ENCODE data around the gene ANKRD13C. TPM values are rescaled to one million over a fixed set of nuclear protein-coding genes. Genes with fewer than 3 reads are reported as not detected.

The ANKRD13C gene
- total RNA-seq, 6 experiments from 2014 or later = 6.4 to 8.9 (median 7.3) TPM

DNA sequence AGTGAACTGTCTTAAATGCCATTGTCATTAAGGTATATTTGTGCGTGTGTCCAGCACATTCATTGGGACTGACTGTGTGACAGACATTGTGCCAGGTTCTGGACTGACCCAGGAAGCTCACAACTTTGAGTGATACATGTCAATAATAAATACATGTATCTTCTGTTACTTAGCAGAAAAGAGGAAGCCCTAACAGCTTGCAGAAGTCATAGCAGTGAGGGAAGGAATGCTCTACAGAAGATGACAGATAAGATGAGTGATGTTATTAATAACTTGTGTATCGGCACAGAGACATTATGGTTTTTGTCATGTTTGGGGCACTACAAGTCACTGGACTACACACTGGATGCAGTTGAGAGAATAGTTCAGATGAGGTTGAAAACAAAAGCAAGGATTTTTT is 134.5 kb downstream of the ANKRD13C start:
- 70% methylated on average over 2 of the region's 2 CpGs for WGBS (ENCODE audit: insufficient coverage, low coverage, low lambda C conversion rate, missing lambda C conversion rate)
- no peaks in the 10 kb centered on the region for H3K27me3 ChIP-seq
- H3K4me3 ChIP-seq = no peak overlapping the region
- no peak overlapping the region for H3K27ac ChIP-seq
- H3K36me3 ChIP-seq = peaks cover 0 to 22% (median 0%) of the 10 kb centered on the region in 4 donors
- DNase-seq (no peak), ATAC-seq (no peak)
- peaks cover 0 to 10% (median 3%) of the 10 kb centered on the region in 4 donors for H3K4me1 ChIP-seq
- no peaks in the 10 kb centered on the region for H3K9me3 ChIP-seq
- intact Hi-C loops (cut with DNase I) = no loop called here
- TF ChIP-seq POLR2A (IDR thresholded peaks at IDR 0.05) = no peak
- TF ChIP-seq, protein P1, sequence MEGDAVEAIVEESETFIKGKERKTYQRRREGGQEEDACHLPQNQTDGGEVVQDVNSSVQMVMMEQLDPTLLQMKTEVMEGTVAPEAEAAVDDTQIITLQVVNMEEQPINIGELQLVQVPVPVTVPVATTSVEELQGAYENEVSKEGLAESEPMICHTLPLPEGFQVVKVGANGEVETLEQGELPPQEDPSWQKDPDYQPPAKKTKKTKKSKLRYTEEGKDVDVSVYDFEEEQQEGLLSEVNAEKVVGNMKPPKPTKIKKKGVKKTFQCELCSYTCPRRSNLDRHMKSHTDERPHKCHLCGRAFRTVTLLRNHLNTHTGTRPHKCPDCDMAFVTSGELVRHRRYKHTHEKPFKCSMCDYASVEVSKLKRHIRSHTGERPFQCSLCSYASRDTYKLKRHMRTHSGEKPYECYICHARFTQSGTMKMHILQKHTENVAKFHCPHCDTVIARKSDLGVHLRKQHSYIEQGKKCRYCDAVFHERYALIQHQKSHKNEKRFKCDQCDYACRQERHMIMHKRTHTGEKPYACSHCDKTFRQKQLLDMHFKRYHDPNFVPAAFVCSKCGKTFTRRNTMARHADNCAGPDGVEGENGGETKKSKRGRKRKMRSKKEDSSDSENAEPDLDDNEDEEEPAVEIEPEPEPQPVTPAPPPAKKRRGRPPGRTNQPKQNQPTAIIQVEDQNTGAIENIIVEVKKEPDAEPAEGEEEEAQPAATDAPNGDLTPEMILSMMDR (IDR thresholded peaks at IDR 0.05) = no peak

GRCh38 chr1:70211541-70211940 is 143.0 kb downstream of the ANKRD13C start:
- Histone ChIP-seq H3K36me3 (peaks cover 0 to 13% (median 0%) of the 10 kb centered on the region in 4 donors), H3K4me3 (no peak overlapping the region), H3K27me3 (no peaks in the 10 kb centered on the region), H3K9me3 (no peaks in the 10 kb centered on the region), H3K27ac (no peak overlapping the region), H3K4me1 (peaks cover 0 to 12% (median 6%) of the 10 kb centered on the region in 4 donors)
- intact Hi-C loops (cut with DNase I) = no loop called here
- DNase-seq (no peak), ATAC-seq (no peak)
- TF ChIP-seq, protein P1 (IDR thresholded peaks at IDR 0.05) = no peak
- no peak for TF ChIP-seq POLR2A (IDR thresholded peaks at IDR 0.05)

DNA sequence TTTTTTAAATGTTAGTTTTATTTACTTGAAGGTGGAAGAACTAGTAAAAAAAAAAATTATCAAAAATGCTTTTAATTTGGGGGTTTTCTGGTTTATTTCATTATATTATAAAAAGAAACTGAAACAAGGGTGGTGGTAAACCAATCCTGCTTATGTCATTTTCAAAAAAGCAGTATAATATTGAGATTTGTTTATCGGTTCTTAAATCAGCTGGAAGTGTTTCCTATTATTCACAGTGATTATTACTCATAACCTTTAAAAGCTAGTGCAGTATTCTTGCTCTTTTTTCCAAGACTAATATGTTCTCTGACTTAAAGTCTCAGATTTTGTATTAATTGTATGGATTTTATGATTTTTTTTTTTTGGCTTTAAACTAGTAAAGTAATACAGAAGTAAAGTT is 143.7 kb downstream of the ANKRD13C start:
- TF ChIP-seq, protein P1 (IDR thresholded peaks at IDR 0.05) = no peak
- TF ChIP-seq POLR2A (IDR thresholded peaks at IDR 0.05) = no peak
- Histone ChIP-seq H3K4me1 (peaks cover 0 to 16% (median 7%) of the 10 kb centered on the region in 4 donors), H3K4me3 (no peak overlapping the region), H3K27me3 (no peaks in the 10 kb centered on the region), H3K27ac (no peak overlapping the region), H3K36me3 (peaks cover 0 to 10% (median 0%) of the 10 kb centered on the region in 4 donors), H3K9me3 (no peaks in the 10 kb centered on the region)
- no peak for DNase-seq
- ATAC-seq = no peak
- 57% methylated on average over 1 of the region's 1 CpG for WGBS (ENCODE audit: insufficient coverage, low coverage, low lambda C conversion rate, missing lambda C conversion rate)
- intact Hi-C loops (cut with DNase I) = no loop called here

Other genes starting within 250 kb of the ANKRD13C start
- 10 to 100 TPM in 3 of 6 experiments, 1 to 10 TPM in 3; 8.9 to 15.3 (median 9.9) TPM for gene LRRC40, start 149.1 kb downstream of the ANKRD13C start, total RNA-seq
- 10 to 100 TPM; 49.6 to 90.7 (median 62.8) TPM for gene SRSF11, start 133.3 kb downstream of the ANKRD13C start, total RNA-seq
- 10 to 100 TPM; 32.3 to 85.7 (median 49.0) TPM for gene CTH, start 56.5 kb upstream of the ANKRD13C start, total RNA-seq

Measured in right lobe of liver (tissue), 6 donors.